ENCODE results near the gene SDK1.

SDK1 gene

DNA sequence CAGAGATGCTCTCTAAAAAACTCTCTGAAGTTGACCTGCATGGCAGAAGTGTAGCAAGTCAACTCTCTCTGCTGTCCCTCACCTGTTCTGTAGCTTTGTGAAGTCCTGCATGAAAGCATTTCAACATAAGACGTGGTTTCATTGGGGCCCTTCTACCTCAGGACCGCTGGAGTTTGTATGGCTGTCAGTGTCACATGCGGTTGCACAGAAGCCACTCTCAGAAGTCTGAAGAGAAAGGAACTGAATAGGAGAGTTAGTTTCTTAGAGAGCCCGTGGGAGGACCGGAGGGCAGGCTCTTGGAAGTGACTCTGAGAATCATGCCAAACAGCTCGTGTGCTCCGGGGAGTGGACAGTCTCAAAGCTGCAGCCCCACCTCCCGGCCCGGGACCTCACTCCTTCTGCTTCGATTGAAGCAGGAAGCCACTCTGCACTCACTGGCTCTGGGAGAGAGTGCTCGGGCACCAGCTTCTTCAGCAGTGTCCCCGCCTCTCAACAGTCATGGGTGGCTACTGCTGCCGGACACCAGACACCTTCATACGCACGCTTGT is 486.7 kb downstream of the SDK1 start:
- TF ChIP-seq, protein P1, sequence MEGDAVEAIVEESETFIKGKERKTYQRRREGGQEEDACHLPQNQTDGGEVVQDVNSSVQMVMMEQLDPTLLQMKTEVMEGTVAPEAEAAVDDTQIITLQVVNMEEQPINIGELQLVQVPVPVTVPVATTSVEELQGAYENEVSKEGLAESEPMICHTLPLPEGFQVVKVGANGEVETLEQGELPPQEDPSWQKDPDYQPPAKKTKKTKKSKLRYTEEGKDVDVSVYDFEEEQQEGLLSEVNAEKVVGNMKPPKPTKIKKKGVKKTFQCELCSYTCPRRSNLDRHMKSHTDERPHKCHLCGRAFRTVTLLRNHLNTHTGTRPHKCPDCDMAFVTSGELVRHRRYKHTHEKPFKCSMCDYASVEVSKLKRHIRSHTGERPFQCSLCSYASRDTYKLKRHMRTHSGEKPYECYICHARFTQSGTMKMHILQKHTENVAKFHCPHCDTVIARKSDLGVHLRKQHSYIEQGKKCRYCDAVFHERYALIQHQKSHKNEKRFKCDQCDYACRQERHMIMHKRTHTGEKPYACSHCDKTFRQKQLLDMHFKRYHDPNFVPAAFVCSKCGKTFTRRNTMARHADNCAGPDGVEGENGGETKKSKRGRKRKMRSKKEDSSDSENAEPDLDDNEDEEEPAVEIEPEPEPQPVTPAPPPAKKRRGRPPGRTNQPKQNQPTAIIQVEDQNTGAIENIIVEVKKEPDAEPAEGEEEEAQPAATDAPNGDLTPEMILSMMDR (IDR thresholded peaks at IDR 0.05; ENCODE audit: unreplicated experiment in 3 of 3): no peak
- H3K36me3 Mint-ChIP-seq (ENCODE audit: low read depth): no peaks in the 10 kb centered on the region
- no peaks in the 10 kb centered on the region for H3K4me1 Mint-ChIP-seq
- H3K4me3 Mint-ChIP-seq: no peak overlapping the region
- peaks cover 7% of the 10 kb centered on the region for H3K9me3 Mint-ChIP-seq
- H3K27ac Mint-ChIP-seq: no peak overlapping the region
- peaks cover 16% of the 10 kb centered on the region for H3K27me3 Mint-ChIP-seq (ENCODE audit: low read depth)

DNA sequence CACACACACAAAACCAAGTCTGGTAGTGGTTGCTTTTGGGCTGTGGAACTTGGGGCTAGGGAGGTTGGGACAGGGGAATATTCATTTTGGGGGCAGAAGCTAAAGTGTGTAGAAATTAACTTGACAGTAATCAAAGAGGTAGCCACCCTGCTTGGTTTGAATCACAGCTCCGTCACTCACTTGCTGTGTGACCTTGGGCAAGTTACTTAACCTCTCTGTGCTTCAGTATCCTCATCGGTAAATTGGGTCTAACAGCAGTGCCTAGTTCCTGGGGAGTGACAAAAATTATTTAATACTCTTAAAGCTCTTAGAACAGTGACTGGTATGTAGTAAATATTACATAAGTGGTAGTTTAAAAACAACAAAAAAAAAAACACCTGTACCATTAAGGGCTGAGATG is 489.8 kb downstream of the SDK1 start:
- Mint-ChIP-seq H3K4me1 (no peaks in the 10 kb centered on the region), H3K36me3 (ENCODE audit: low read depth) (no peaks in the 10 kb centered on the region), H3K9me3 (no peaks in the 10 kb centered on the region), H3K27ac (no peak overlapping the region), H3K27me3 (ENCODE audit: low read depth) (peaks cover 12% of the 10 kb centered on the region), H3K4me3 (no peak overlapping the region)
- TF ChIP-seq, protein P1 (IDR thresholded peaks at IDR 0.05; ENCODE audit: unreplicated experiment in 3 of 3): no peak

DNA sequence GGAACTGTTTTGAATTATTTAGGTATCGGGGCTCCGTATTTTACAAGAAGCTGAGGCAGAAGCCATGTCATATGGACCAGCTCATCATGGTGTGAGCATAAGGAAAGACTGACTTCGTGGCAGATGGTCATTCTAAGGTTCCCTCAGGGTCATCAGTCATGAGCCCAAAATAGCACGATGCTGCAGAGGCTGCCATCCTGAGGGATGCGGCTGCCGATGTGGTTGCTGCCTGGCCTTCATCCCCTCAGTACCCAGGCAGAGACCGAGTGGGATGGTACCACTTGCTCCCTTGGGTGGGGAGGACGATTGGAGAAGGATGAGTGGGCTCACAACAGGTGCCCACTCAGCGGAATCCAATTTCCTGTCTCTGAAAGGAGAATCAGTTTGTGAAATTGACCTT is 490.3 kb downstream of the SDK1 start:
- no peak overlapping the region for H3K27ac Mint-ChIP-seq
- no peaks in the 10 kb centered on the region for H3K9me3 Mint-ChIP-seq
- no peaks in the 10 kb centered on the region for H3K36me3 Mint-ChIP-seq (ENCODE audit: low read depth)
- H3K27me3 Mint-ChIP-seq (ENCODE audit: low read depth): peaks cover 12% of the 10 kb centered on the region
- TF ChIP-seq, protein P1 (IDR thresholded peaks at IDR 0.05; ENCODE audit: unreplicated experiment in 3 of 3): no peak
- no peak overlapping the region for H3K4me3 Mint-ChIP-seq
- H3K4me1 Mint-ChIP-seq: no peaks in the 10 kb centered on the region

DNA sequence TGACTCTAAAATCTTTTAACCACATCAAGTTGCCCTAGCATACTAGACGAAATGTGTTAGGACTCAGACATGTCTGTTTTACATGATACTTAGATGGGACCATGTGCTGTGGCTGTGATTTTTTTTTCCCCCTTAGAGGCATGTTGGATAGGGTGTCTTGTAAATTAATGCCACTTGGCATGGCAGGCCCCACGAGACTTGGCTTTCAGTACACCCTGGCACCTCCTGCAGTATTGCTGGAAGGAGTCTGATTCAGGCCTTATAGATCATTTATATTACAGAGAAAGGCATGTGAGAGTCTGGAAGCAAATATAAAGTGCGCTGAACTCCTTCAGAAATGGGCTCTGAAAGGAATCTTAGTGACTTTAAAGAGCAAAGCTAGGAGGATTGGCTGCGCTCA is 494.1 kb downstream of the SDK1 start:
- Mint-ChIP-seq H3K36me3 (ENCODE audit: low read depth) (no peaks in the 10 kb centered on the region), H3K4me3 (no peak overlapping the region), H3K27ac (no peak overlapping the region), H3K27me3 (ENCODE audit: low read depth) (no peaks in the 10 kb centered on the region), H3K9me3 (no peaks in the 10 kb centered on the region), H3K4me1 (no peaks in the 10 kb centered on the region)
- TF ChIP-seq, protein P1 (IDR thresholded peaks at IDR 0.05; ENCODE audit: unreplicated experiment in 3 of 3): no peak

DNA sequence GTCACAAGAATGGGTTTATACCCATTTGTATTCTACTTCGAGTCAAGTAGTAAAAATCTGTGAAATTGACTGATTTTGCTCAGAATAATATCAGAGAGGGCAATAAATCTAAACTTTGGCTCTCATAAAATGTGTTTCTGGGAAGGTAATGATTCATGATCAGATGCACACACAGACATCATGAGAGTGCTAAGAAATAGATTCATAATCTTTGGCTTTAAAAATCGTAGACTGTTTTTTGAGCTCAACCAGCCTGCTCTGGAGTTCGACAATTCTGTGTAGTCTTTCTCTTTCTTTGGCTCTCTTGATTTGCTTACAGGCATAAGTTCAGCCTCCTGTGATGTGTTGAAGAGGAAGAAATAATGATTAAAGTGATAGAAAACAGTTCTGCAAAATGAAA is 494.7 kb downstream of the SDK1 start:
- TF ChIP-seq, protein P1 (IDR thresholded peaks at IDR 0.05; ENCODE audit: unreplicated experiment in 3 of 3): no peak
- Mint-ChIP-seq H3K4me1 (no peaks in the 10 kb centered on the region), H3K27ac (no peak overlapping the region), H3K36me3 (ENCODE audit: low read depth) (no peaks in the 10 kb centered on the region), H3K4me3 (no peak overlapping the region), H3K27me3 (ENCODE audit: low read depth) (no peaks in the 10 kb centered on the region), H3K9me3 (no peaks in the 10 kb centered on the region)

DNA sequence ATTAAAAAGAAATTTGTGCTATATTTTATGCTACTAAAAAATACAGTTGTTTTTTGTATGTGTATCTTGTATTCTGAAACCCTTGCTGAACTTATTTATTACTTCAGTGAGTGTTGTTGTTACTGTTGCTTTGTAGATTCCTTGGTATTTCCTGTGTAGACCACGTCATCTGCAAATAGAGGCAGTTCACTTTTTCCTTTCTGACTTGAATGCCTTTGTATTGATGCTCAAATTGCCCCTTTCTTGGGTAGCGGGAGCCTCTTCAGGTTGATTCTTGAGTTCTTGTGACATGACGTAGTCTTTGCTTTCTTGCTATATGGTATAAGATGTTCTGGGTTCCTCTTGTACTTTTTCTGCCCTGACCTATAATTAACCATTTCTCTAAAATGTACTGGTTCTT is 504.1 kb downstream of the SDK1 start:
- peaks cover 2% of the 10 kb centered on the region for H3K9me3 Mint-ChIP-seq
- H3K27ac Mint-ChIP-seq: no peak overlapping the region
- H3K4me3 Mint-ChIP-seq: no peak overlapping the region
- TF ChIP-seq, protein P1 (IDR thresholded peaks at IDR 0.05; ENCODE audit: unreplicated experiment in 3 of 3): no peak
- H3K36me3 Mint-ChIP-seq (ENCODE audit: low read depth): no peaks in the 10 kb centered on the region
- H3K4me1 Mint-ChIP-seq: no peaks in the 10 kb centered on the region
- H3K27me3 Mint-ChIP-seq (ENCODE audit: low read depth): no peaks in the 10 kb centered on the region

Data from nephron (organoid).